Measurements from ENCODE around the gene TJP2. TPM values are rescaled to one million over a fixed set of nuclear protein-coding genes. Genes with fewer than 3 reads are reported as not detected.
A peak's percentile ranks its signal among the peaks of the same experiment; 100 is the strongest.

The TJP2 gene
- total RNA-seq, 1 experiment from 2014 or later = 155 TPM

- Mint-ChIP-seq H3K36me3 (peaks cover 46% of the 10 kb centered on the region), H3K27ac (peak overlapping the region; percentile 93), H3K9me3 (no peaks in the 10 kb centered on the region), H3K4me3 (peak overlapping the region; percentile 27; the same call in 1 of the 2 replicates), H3K27me3 (ENCODE audit: low read depth) (no peaks in the 10 kb centered on the region), H3K4me1 (peaks cover 65% of the 10 kb centered on the region)
- CTCF ChIA-PET = interaction anchor here (1.3 to 1.5 kb wide), 3 partner anchors 9 to 197 kb away, joined by 3 to 8 read pairs (median 3); partner anchors contain the start of gene FXN
- DNase-seq (ENCODE audit: low spot score) (no peak), ATAC-seq (peak; percentile 53)
- TF ChIP-seq ATF6 (CRISPR knock-in tag; IDR thresholded peaks at IDR 0.05) = no peak
- TF ChIP-seq ATF3 (CRISPR knock-in tag; conservative IDR thresholded peaks at IDR 0.05) = no peak
- no peak for TF ChIP-seq USF2 (CRISPR knock-in tag; IDR thresholded peaks at IDR 0.05)
- TF ChIP-seq AR (CRISPR knock-in tag; IDR thresholded peaks at IDR 0.05) = no peak
- no peak for TF ChIP-seq NFE2L1 (CRISPR knock-in tag; IDR thresholded peaks at IDR 0.05)
- no peak for TF ChIP-seq STAT6 (CRISPR knock-in tag; conservative IDR thresholded peaks at IDR 0.05; ENCODE audit: low read depth)
- no peak for TF ChIP-seq USF1 (CRISPR knock-in tag; IDR thresholded peaks at IDR 0.05)
- TF ChIP-seq ESRRA (CRISPR knock-in tag; IDR thresholded peaks at IDR 0.05; ENCODE audit: borderline replicate concordance) = no peak
- no peak for TF ChIP-seq E2F4 (CRISPR knock-in tag; IDR thresholded peaks at IDR 0.05; ENCODE audit: borderline replicate concordance, low read depth)
- TF ChIP-seq ZNF512 (CRISPR knock-in tag; IDR thresholded peaks at IDR 0.05; ENCODE audit: borderline replicate concordance) = no peak
- TF ChIP-seq TEAD4 (CRISPR knock-in tag; IDR thresholded peaks at IDR 0.05) = no peak
- no peak for TF ChIP-seq AFF4 (CRISPR knock-in tag; IDR thresholded peaks at IDR 0.05; ENCODE audit: borderline replicate concordance)
- TF ChIP-seq FOXJ3 (CRISPR knock-in tag; IDR thresholded peaks at IDR 0.05; ENCODE audit: borderline replicate concordance) = no peak
- no peak for TF ChIP-seq CREM (CRISPR knock-in tag; IDR thresholded peaks at IDR 0.05)
- no peak for TF ChIP-seq PRRX2 (CRISPR knock-in tag; IDR thresholded peaks at IDR 0.05)
- no peak for TF ChIP-seq IRF2 (CRISPR knock-in tag; IDR thresholded peaks at IDR 0.05; ENCODE audit: borderline replicate concordance, low read depth)
- no peak for TF ChIP-seq KAT7 (CRISPR knock-in tag; IDR thresholded peaks at IDR 0.05; ENCODE audit: borderline replicate concordance)
- TF ChIP-seq FOXP1 (CRISPR knock-in tag; IDR thresholded peaks at IDR 0.05; ENCODE audit: borderline replicate concordance) = no peak
- no peak for TF ChIP-seq OVOL2 (CRISPR knock-in tag; IDR thresholded peaks at IDR 0.05; ENCODE audit: borderline replicate concordance)
- no peak for TF ChIP-seq ZNF317 (CRISPR knock-in tag; IDR thresholded peaks at IDR 0.05; ENCODE audit: borderline replicate concordance, low read depth)
- POLR2A ChIA-PET = no interaction called here
Observed at GRCh38 chr9:69232135-69232534, 58.1 kb downstream of the TJP2 start.
